Measurements from ENCODE around the gene AHDC1. TPM values are rescaled to one million over a fixed set of nuclear protein-coding genes. Genes with fewer than 3 reads are reported as not detected.

Gene AHDC1
- total RNA-seq, 1 experiment from 2014 or later: 20.8 TPM

DNA sequence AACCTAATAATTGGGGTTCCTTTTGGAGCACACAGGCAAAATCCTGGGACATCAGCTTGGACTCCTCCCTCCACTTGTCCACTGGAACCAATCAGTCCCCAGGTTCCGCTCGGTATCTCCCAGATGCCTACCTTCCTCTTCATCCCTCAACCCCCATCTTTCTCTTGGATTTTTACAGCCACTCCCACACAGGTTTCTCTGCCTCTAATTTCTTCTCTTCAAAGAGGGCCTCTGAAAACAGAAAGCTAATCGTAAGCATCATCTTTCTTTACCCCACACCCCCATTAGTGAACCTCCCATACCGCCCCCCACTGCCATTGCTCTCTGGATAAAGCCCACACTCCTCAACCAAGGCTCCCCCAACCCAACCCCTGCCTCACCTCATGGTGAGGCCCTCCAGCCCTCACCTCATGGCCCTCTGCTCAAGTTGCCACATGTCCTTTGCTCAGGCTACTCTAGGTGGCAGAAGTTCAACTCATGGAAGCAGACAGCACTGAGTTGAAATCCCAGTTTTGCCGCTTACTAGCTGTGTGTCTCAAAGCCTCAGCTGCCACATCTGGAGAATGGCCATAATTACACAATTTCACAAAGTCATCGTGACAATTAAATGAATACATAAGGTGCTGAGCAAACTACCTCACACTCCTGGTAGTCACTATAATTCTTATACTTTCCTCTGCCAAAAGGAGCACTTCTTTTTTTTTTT, 95.8 kb downstream of the AHDC1 start:
- TF ChIP-seq, protein P1, sequence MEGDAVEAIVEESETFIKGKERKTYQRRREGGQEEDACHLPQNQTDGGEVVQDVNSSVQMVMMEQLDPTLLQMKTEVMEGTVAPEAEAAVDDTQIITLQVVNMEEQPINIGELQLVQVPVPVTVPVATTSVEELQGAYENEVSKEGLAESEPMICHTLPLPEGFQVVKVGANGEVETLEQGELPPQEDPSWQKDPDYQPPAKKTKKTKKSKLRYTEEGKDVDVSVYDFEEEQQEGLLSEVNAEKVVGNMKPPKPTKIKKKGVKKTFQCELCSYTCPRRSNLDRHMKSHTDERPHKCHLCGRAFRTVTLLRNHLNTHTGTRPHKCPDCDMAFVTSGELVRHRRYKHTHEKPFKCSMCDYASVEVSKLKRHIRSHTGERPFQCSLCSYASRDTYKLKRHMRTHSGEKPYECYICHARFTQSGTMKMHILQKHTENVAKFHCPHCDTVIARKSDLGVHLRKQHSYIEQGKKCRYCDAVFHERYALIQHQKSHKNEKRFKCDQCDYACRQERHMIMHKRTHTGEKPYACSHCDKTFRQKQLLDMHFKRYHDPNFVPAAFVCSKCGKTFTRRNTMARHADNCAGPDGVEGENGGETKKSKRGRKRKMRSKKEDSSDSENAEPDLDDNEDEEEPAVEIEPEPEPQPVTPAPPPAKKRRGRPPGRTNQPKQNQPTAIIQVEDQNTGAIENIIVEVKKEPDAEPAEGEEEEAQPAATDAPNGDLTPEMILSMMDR (IDR thresholded peaks at IDR 0.05; ENCODE audit: unreplicated experiment): no peak
- intact Hi-C loops (cut with micrococcal nuclease; ENCODE audit: unreplicated experiment): no loop called here
- no peak overlapping the region for H3K27ac Mint-ChIP-seq (ENCODE audit: unreplicated experiment)
- no peak overlapping the region for H3K4me3 Mint-ChIP-seq (ENCODE audit: low read depth, unreplicated experiment)
- CTCF ChIA-PET: interaction anchor here (0.6 kb wide), 1 partner anchor 696 kb away, joined by 3 read pairs; no protein-coding TSS in a partner anchor
- H3K4me1 Mint-ChIP-seq (ENCODE audit: low read depth, unreplicated experiment): no peaks in the 10 kb centered on the region
- no peaks in the 10 kb centered on the region for H3K9me3 Mint-ChIP-seq (ENCODE audit: low read depth, unreplicated experiment)
- DNase-seq: no peak
- no TSS peak for BruUV-seq (replicated peaks)
- H3K27me3 Mint-ChIP-seq (ENCODE audit: unreplicated experiment): no peaks in the 10 kb centered on the region
- no peaks in the 10 kb centered on the region for H3K36me3 Mint-ChIP-seq (ENCODE audit: insufficient read depth, unreplicated experiment)

DNA sequence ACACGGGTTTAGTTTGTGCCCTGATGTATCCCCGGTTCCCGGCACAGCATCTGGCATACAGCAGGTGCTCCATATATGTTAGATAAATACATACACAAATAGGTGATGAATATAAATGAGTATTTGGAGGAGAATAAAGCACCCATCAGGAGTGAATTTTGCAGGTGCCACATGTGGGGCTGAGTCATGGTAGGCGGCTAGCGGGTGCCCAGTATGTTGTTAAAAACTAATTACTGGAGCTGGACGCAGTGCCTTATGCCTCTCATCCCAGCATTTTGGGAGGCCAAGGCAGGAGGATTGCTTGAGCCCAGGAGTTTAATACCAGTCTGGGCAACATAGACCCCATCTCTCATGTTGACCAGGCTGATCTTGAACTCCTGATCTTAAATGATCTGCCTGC, 97.2 kb downstream of the AHDC1 start:
- no peaks in the 10 kb centered on the region for H3K36me3 Mint-ChIP-seq (ENCODE audit: insufficient read depth, unreplicated experiment)
- H3K9me3 Mint-ChIP-seq (ENCODE audit: low read depth, unreplicated experiment): no peaks in the 10 kb centered on the region
- TF ChIP-seq, protein P1 (IDR thresholded peaks at IDR 0.05; ENCODE audit: unreplicated experiment): no peak
- no peaks in the 10 kb centered on the region for H3K27me3 Mint-ChIP-seq (ENCODE audit: unreplicated experiment)
- intact Hi-C loops (cut with micrococcal nuclease; ENCODE audit: unreplicated experiment): no loop called here
- no peak overlapping the region for H3K4me3 Mint-ChIP-seq (ENCODE audit: low read depth, unreplicated experiment)
- no peak for DNase-seq
- H3K4me1 Mint-ChIP-seq (ENCODE audit: low read depth, unreplicated experiment): no peaks in the 10 kb centered on the region
- CTCF ChIA-PET: no interaction called here
- no TSS peak for BruUV-seq (replicated peaks)
- H3K27ac Mint-ChIP-seq (ENCODE audit: unreplicated experiment): no peak overlapping the region

DNA sequence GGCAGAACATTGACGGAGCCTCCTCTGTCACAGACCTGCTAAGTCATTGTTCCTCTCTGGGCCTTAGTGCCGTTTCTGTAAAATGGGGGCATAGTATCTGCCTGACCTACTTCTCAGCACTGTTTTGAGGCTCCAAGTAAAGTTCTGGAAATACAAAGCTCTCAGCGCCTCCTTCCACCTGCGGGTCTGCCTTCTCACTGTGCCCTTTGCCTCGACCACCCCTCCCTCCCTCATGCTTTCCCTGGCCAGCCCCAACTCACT, 98.6 kb downstream of the AHDC1 start:
- no TSS peak for BruUV-seq (replicated peaks)
- DNase-seq: no peak
- H3K4me1 Mint-ChIP-seq (ENCODE audit: low read depth, unreplicated experiment): no peaks in the 10 kb centered on the region
- H3K4me3 Mint-ChIP-seq (ENCODE audit: low read depth, unreplicated experiment): no peak overlapping the region
- H3K36me3 Mint-ChIP-seq (ENCODE audit: insufficient read depth, unreplicated experiment): no peaks in the 10 kb centered on the region
- H3K27ac Mint-ChIP-seq (ENCODE audit: unreplicated experiment): no peak overlapping the region
- TF ChIP-seq, protein P1 (IDR thresholded peaks at IDR 0.05; ENCODE audit: unreplicated experiment): no peak
- CTCF ChIA-PET: interaction anchor here (0.6 kb wide), 1 partner anchor 64 kb away, joined by 3 read pairs; no protein-coding TSS in a partner anchor
- H3K9me3 Mint-ChIP-seq (ENCODE audit: low read depth, unreplicated experiment): no peaks in the 10 kb centered on the region
- intact Hi-C loops (cut with micrococcal nuclease; ENCODE audit: unreplicated experiment): no loop called here
- H3K27me3 Mint-ChIP-seq (ENCODE audit: unreplicated experiment): no peaks in the 10 kb centered on the region

DNA sequence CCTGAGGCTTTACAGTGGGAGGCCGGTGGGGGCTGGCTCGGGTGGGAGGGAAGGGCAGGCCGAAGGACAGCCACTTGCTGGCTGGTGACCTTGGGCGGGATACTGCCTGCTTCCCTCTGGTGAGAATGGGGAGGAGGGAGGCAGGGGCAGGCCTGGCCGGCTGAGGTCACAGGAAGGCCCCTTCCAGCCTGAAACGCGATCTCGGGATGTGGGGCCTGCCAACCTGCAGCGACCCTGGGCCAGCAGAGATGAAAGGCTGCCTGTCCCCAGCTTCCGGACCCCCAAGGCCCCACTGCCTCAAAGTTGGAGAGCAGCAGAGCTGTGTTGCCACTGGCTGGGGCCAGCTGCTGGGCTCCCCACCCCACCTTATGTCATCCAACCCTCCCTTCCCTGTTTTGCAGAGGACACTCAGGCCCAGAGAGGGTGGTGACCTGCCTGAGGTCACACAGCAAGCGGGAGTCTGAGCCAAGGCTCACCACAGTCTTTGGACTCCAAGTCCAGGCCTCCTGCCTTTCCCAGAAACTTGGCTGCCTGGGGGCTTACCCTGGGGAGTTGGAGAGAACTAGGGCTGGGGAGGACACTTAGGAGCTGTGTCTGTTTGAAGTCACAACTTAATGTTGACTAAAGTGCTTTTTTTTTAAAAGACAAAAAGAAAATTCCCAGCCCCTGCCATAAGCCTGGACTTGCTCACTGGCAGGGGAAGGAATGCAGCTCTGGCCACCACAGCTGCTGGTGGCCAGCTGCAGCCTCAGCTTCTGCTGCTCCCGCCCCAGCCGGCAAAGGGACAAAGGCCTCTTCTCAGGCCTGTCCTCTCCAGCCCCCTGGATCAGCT, 99.1 kb downstream of the AHDC1 start:
- H3K27ac Mint-ChIP-seq (ENCODE audit: unreplicated experiment): no peak overlapping the region
- no peaks in the 10 kb centered on the region for H3K27me3 Mint-ChIP-seq (ENCODE audit: unreplicated experiment)
- intact Hi-C loops (cut with micrococcal nuclease; ENCODE audit: unreplicated experiment): no loop called here
- no TSS peak for BruUV-seq (replicated peaks)
- H3K4me3 Mint-ChIP-seq (ENCODE audit: low read depth, unreplicated experiment): no peak overlapping the region
- no peaks in the 10 kb centered on the region for H3K9me3 Mint-ChIP-seq (ENCODE audit: low read depth, unreplicated experiment)
- TF ChIP-seq, protein P1 (IDR thresholded peaks at IDR 0.05; ENCODE audit: unreplicated experiment): no peak
- H3K4me1 Mint-ChIP-seq (ENCODE audit: low read depth, unreplicated experiment): no peaks in the 10 kb centered on the region
- DNase-seq: no peak
- H3K36me3 Mint-ChIP-seq (ENCODE audit: insufficient read depth, unreplicated experiment): no peaks in the 10 kb centered on the region
- CTCF ChIA-PET: interaction anchor here (0.6 kb wide), 1 partner anchor 64 kb away, joined by 3 read pairs; no protein-coding TSS in a partner anchor
